IMR-90 (cell line): Measurements from ENCODE around the gene ZNF780A. TPM values are rescaled to one million over a fixed set of nuclear protein-coding genes. Genes with fewer than 3 reads are reported as not detected.
"Not testable (repeated sequence)": the region's sequence is repeated elsewhere in the genome, so short reads cannot be mapped to it uniquely, and the experiment has no call there.

Source experiments
- ATAC-seq: fragments of 200-7000 bp; cut with Tn5 transposase; 2 replicates; pipeline ENCODE4 v1.9.1; 2020; ENCODE audit warnings: low read depth, mild to moderate bottlenecking, moderate library complexity
- BruUV-seq: library from RNA; stranded (reverse); fragments of 400-500 nt; replicated peaks from 2 replicates; lab custom pipeline; 2021; lab: Mats Ljungman, UMichigan
- CTCF ChIA-PET: fragments of 300-600 bp; formaldehyde crosslinking; extraction: SDS; loops from one replicate; lab custom pipeline; 2021; ENCODE audit warnings: antibody characterized with exemption; lab: Yijun Ruan, JAX
- POLR2A ChIA-PET: fragments of 300-600 bp; sonication (Branson Sonifier 250); formaldehyde crosslinking; loops from one replicate; lab custom pipeline; 2022; ENCODE audit warnings: antibody characterized with exemption; ENCODE audit not compliant: unreplicated experiment; lab: Charles Lee
- DNase-seq: peaks from one replicate; pipeline ENCODE4 v3.0.0; 2013
- H2AFZ ChIP-seq: replicated peaks from 2 replicates; pipeline ENCODE3; 2013; ENCODE audit warnings: low read length, mild to moderate bottlenecking; ENCODE audit not compliant: poor library complexity
- H2AK5ac ChIP-seq: 2 replicates; pipeline ENCODE4 v1.6.1; 2013; ENCODE audit warnings: low read depth, low read length, inconsistent platforms
- H2AK9ac ChIP-seq: replicated peaks from 2 replicates; pipeline ENCODE3; 2013; ENCODE audit warnings: mild to moderate bottlenecking, low read depth, low read length, moderate library complexity; ENCODE audit not compliant: poor library complexity
- H2BK120ac ChIP-seq: 2 replicates; pipeline ENCODE4 v1.6.1; 2013; ENCODE audit warnings: low read depth, low read length, inconsistent platforms
- H2BK15ac ChIP-seq: 3 replicates; pipeline ENCODE4 v1.6.1; 2013; ENCODE audit warnings: low read depth, low read length, inconsistent platforms
- H2BK20ac ChIP-seq: 2 replicates; pipeline ENCODE4 v1.6.1; 2013; ENCODE audit warnings: low read depth, mild to moderate bottlenecking, inconsistent platforms, low read length, moderate library complexity
- H2BK5ac ChIP-seq: 2 replicates; pipeline ENCODE4 v1.6.1; 2013; ENCODE audit warnings: mild to moderate bottlenecking, low read depth, low read length, inconsistent platforms; ENCODE audit not compliant: poor library complexity, severe bottlenecking
- H3K14ac ChIP-seq: replicated peaks from 2 replicates; pipeline ENCODE4 v1.6.1; 2013; ENCODE audit warnings: low read depth, low read length, inconsistent platforms
- H3K18ac ChIP-seq: 2 replicates; pipeline ENCODE4 v1.6.1; 2013; ENCODE audit warnings: low read depth, low read length, control low read depth
- H3K23ac ChIP-seq: 2 replicates; pipeline ENCODE4 v1.6.1; 2013; ENCODE audit warnings: low read depth, low read length, inconsistent platforms
- H3K27ac ChIP-seq: 2 replicates; pipeline ENCODE4 v1.5.1; 2013; ENCODE audit warnings: mild to moderate bottlenecking, control low read depth, low read length; ENCODE audit not compliant: insufficient read depth
- H3K27me3 ChIP-seq: 2 replicates; pipeline ENCODE4 v1.6.1; 2013; ENCODE audit warnings: low read length; ENCODE audit not compliant: control insufficient read depth, insufficient read depth
- H3K36me3 ChIP-seq: 2 replicates; pipeline ENCODE4 v1.6.1; 2013; ENCODE audit warnings: low read length, mixed read lengths; ENCODE audit not compliant: control insufficient read depth, insufficient read depth
- H3K4ac ChIP-seq: 2 replicates; pipeline ENCODE4 v1.6.1; 2013; ENCODE audit warnings: low read depth, low read length, inconsistent platforms
- H3K4me1 ChIP-seq: 2 replicates; pipeline ENCODE4 v1.6.1; 2013; ENCODE audit warnings: low read length, mixed read lengths; ENCODE audit not compliant: control insufficient read depth, insufficient read depth
- H3K4me2 ChIP-seq: 2 replicates; pipeline ENCODE4 v1.6.1; 2013; ENCODE audit warnings: low read depth, mild to moderate bottlenecking, control low read depth, low read length, moderate library complexity
- H3K4me3 ChIP-seq: 2 replicates; pipeline ENCODE4 v1.5.1; 2013; ENCODE audit warnings: low read depth, mild to moderate bottlenecking, control low read depth, low read length, moderate library complexity; ENCODE audit not compliant: insufficient read depth
- H3K56ac ChIP-seq: 2 replicates; pipeline ENCODE4 v1.6.1; 2013; ENCODE audit warnings: low read length, inconsistent platforms; ENCODE audit not compliant: insufficient read depth; ENCODE audit errors: extremely low read depth
- H3K79me1 ChIP-seq, 2 experiments: 2 replicates each; pipeline ENCODE4 v1.6.1; 2013; ENCODE audit warnings: low read length in 2 of 2, inconsistent platforms in 1 of 2, low read depth in 1 of 2
- H3K9ac ChIP-seq: 2 replicates; pipeline ENCODE4 v1.6.1; 2013; ENCODE audit warnings: low read depth, low read length, control low read depth
- H3K9me1 ChIP-seq: 2 replicates; pipeline ENCODE4 v1.6.1; 2013; ENCODE audit warnings: low read length, inconsistent platforms; ENCODE audit not compliant: insufficient read depth
- H3K9me3 ChIP-seq: 2 replicates; pipeline ENCODE4 v1.6.1; 2013; ENCODE audit warnings: low read length; ENCODE audit not compliant: control insufficient read depth, insufficient read depth
- H4K20me1 ChIP-seq: 2 replicates; pipeline ENCODE4 v1.6.1; 2013; ENCODE audit warnings: low read length, inconsistent platforms; ENCODE audit not compliant: insufficient read depth
- H4K5ac ChIP-seq: 2 replicates; pipeline ENCODE4 v1.6.1; 2013; ENCODE audit warnings: mild to moderate bottlenecking, low read depth, low read length, control low read depth
- H4K8ac ChIP-seq, 2 experiments: 2 replicates each; pipeline ENCODE4 v1.6.1; 2013; ENCODE audit warnings: low read depth in 2 of 2, low read length in 2 of 2, control low read depth in 1 of 2, inconsistent platforms in 1 of 2
- H4K91ac ChIP-seq: 2 replicates; pipeline ENCODE4 v1.6.1; 2013; ENCODE audit warnings: low read depth, low read length, inconsistent platforms; ENCODE audit not compliant: insufficient read depth
- BHLHE40 ChIP-seq: fragments of 150-350 bp; IDR thresholded peaks from 2 replicates; pipeline ENCODE4 v1.6.1; 2016; ENCODE audit warnings: mild to moderate bottlenecking, low read depth, low read length
- CEBPB ChIP-seq: IDR thresholded peaks from 2 replicates; pipeline ENCODE4 v1.6.1; 2012; ENCODE audit warnings: low read depth, low read length, improper control_type of control experiment
- ELK1 ChIP-seq: fragments of 150-350 bp; IDR thresholded peaks from 2 replicates; pipeline ENCODE4 v1.6.1; 2016; ENCODE audit warnings: low read depth, mild to moderate bottlenecking, low read length, moderate library complexity, borderline replicate concordance
- FOS ChIP-seq: fragments of 150-350 bp; IDR thresholded peaks from 2 replicates; pipeline ENCODE4 v1.6.1; 2016; ENCODE audit warnings: low read depth, low read length
- MAZ ChIP-seq: IDR thresholded peaks from 2 replicates; pipeline ENCODE4 v1.6.1; 2012; ENCODE audit warnings: low read depth, mild to moderate bottlenecking, low read length, improper control_type of control experiment, moderate library complexity, borderline replicate concordance
- NFE2L2 ChIP-seq: fragments of 150-350 bp; IDR thresholded peaks from 2 replicates; pipeline ENCODE4 v1.6.1; 2016; ENCODE audit warnings: low read depth, mild to moderate bottlenecking, low read length
- POLR2A ChIP-seq: IDR thresholded peaks from 2 replicates; pipeline ENCODE4 v1.6.1; 2012; ENCODE audit warnings: mild to moderate bottlenecking, low read depth, low read length
- RAD21 ChIP-seq: IDR thresholded peaks from 2 replicates; pipeline ENCODE4 v1.6.1; 2012; ENCODE audit warnings: low read length, improper control_type of control experiment
- RFX5 ChIP-seq: IDR thresholded peaks from 2 replicates; pipeline ENCODE4 v1.8.0; 2012; ENCODE audit warnings: low read depth, mild to moderate bottlenecking, low read length, moderate library complexity
- SMC3 ChIP-seq: fragments of 150-350 bp; IDR thresholded peaks from 2 replicates; pipeline ENCODE4 v1.6.1; 2016; ENCODE audit warnings: low read depth, mild to moderate bottlenecking, antibody characterized with exemption, low read length, moderate library complexity
- WGBS, 2 experiments: methylation state at CpG; one replicate each; pipeline versions ENCODE4 v1.1.5 to v1.1.7; 2013; ENCODE audit warnings: missing lambda C conversion rate in 2 of 2; ENCODE audit not compliant: insufficient read length in 1 of 2; ENCODE audit errors: extremely low coverage in 2 of 2; 5-methylcytosine and 5-hydroxymethylcytosine counted together
- dilution Hi-C: fragments of 300-500 bp; cut with HindIII; formaldehyde crosslinking; loops from one replicate; pipeline ENCODE4 v1.14.3; 2018; ENCODE audit warnings: low sequenced_read_pairs; ENCODE audit not compliant: unreplicated experiment
- in situ Hi-C: fragments of 300-500 bp; cut with MboI; formaldehyde crosslinking; loops from 3 replicates; pipeline ENCODE4 v1.14.3; 2019; ENCODE audit warnings: low sequenced_read_pairs, inconsistent platforms, mixed read lengths
- intact Hi-C: fragments of 100-400 bp; cut with micrococcal nuclease; formaldehyde crosslinking; loops from 2 replicates; pipeline ENCODE4 v1.10.0; 2022
- polyA plus RNA-seq, 3 experiments: library from polyadenylated mRNA; depleted of rRNA; stranded (reverse); fragments of >200 nt; gene quantifications; 2 replicates each; pipeline ENCODE4 v1.2.3, GENCODE V29; 2012; ENCODE audit warnings: low replicate concordance in 1 of 3
- total RNA-seq: library from RNA; depleted of rRNA; stranded (reverse); fragments of >200 nt; gene quantifications from 2 replicates; pipeline ENCODE4 v1.2.3, GENCODE V29; 2012

ZNF780A gene
- total and polyA plus RNA-seq, 2 of the 4 experiments (the other 2 are of a cell fraction): 6.2 to 17.0 TPM

GRCh38 chr19:40119380-40119779 is 28.6 kb upstream of the ZNF780A start:
- Histone ChIP-seq H4K8ac (no peak overlapping the region), H3K4ac (no peak overlapping the region), H3K4me1 (no peaks in the 10 kb centered on the region), H3K9me3 (no peaks in the 10 kb centered on the region), H3K9me1 (no peaks in the 10 kb centered on the region), H3K4me2 (no peak overlapping the region), H3K23ac (no peak overlapping the region), H3K14ac (no peak overlapping the region), H4K91ac (no peak overlapping the region), H4K20me1 (no peaks in the 10 kb centered on the region), H2BK5ac (no peak overlapping the region), H2BK120ac (no peak overlapping the region), H3K18ac (no peak overlapping the region), H2AK9ac (no peak overlapping the region), H2BK20ac (no peak overlapping the region), H2AFZ (no peak overlapping the region), H3K56ac (no peak overlapping the region), H3K27me3 (no peaks in the 10 kb centered on the region), H2AK5ac (no peak overlapping the region), H3K9ac (no peak overlapping the region), H4K5ac (no peak overlapping the region), H3K4me3 (no peak overlapping the region), H2BK15ac (no peak overlapping the region), H3K36me3 (no peaks in the 10 kb centered on the region), H3K27ac (no peak overlapping the region), H3K79me1 (no peaks in the 10 kb centered on the region)
- dilution Hi-C loops: no loop called here
- ChIA-PET CTCF (no interaction called here), POLR2A (no interaction called here)
- intact Hi-C loops: no loop called here
- no peak for DNase-seq
- TF ChIP-seq RAD21 (no peak), RFX5 (no peak), SMC3 (no peak), MAZ (no peak), CEBPB (no peak), ELK1 (no peak), POLR2A (no peak), BHLHE40 (no peak), NFE2L2 (no peak), FOS (no peak)
- in situ Hi-C loops: no loop called here
- ATAC-seq: no peak
- WGBS, 2 experiments: no CpG with 5 or more reads among the region's 4 CpGs
- no TSS peak for BruUV-seq

GRCh38 chr19:40118638-40119037 is 27.9 kb upstream of the ZNF780A start:
- H3K14ac ChIP-seq, H4K8ac ChIP-seq, H3K9me1 ChIP-seq, H2AFZ ChIP-seq, H3K27ac ChIP-seq, H2AK9ac ChIP-seq, H3K4ac ChIP-seq, H3K27me3 ChIP-seq, H3K4me2 ChIP-seq, H3K23ac ChIP-seq, H3K79me1 ChIP-seq, DNase-seq, in situ Hi-C loops, CTCF ChIA-PET, H2BK20ac ChIP-seq, H3K4me3 ChIP-seq, H4K5ac ChIP-seq, H3K18ac ChIP-seq, H2BK5ac ChIP-seq, BruUV-seq, H3K9ac ChIP-seq, intact Hi-C loops, POLR2A ChIA-PET, dilution Hi-C loops, H3K56ac ChIP-seq, H2AK5ac ChIP-seq, ATAC-seq, H4K20me1 ChIP-seq, H3K9me3 ChIP-seq, H3K36me3 ChIP-seq, H3K4me1 ChIP-seq, H4K91ac ChIP-seq, H2BK15ac ChIP-seq, H2BK120ac ChIP-seq: not testable (repeated sequence)
- no CpG with 5 or more reads among the region's 25 CpGs for WGBS, 2 experiments
